CD1c-positive myeloid dendritic cell (primary cell): ENCODE measurements around the gene PPP6R1.

ENCODE experiments used
- DNase-seq: peaks from one replicate; pipeline ENCODE4 v3.0.0-alpha.2; 2016; ENCODE audit errors: extremely low spot score

The PPP6R1 gene

GRCh38 chr19:55223291-55224037 lies 35.4 kb downstream of the PPP6R1 start:
- no peak for DNase-seq

GRCh38 chr19:55220525-55220924 lies 38.3 kb downstream of the PPP6R1 start:
- DNase-seq, result no peak

- peak; percentile 90 for DNase-seq
These were observed 42.2 kb downstream of the PPP6R1 start for GRCh38 chr19:55216461-55217198.

DNA sequence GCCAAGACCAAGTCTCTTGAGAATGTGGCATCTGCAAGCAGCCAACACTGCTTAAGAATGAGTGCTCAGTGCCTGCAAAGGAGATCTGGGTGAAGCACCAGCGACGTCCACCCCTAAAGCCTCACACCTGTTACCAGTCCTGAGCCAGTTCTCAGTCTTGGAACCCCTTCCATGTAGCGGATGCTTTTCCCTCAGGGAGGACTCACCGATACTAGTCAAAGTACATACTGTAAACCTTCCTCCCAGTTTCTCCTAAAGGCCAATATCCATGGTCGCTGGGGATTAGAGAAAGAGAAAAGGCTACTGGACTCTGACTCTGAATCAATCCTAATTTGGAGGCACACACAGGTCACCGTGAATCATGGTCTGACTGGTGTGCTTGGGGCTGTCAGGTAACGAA lies 45.3 kb downstream of the PPP6R1 start:
- DNase-seq, result no peak

DNA sequence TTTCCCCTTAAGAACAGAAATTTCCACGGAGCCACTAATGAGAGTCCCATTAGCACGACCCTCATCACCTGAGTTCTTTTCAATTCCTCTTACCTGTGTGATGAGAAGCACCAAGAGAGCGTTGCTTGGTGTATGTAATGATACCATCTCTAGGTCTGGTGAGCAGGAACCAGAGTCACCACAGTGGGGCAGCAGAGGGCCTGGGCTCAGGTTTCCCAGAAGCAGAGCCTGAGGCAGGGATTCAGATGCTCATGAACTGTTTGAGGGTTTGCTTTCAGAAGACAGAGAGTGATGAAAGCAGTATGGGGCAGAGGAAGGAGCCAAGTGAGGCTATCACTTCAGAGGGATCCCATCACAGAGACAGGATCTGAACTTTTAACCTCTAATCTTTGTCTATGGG lies 46.4 kb downstream of the PPP6R1 start:
- DNase-seq, result peak; percentile 64

GRCh38 chr19:55209693-55210472 lies 48.9 kb downstream of the PPP6R1 start:
- DNase-seq, result no peak

GRCh38 chr19:55208880-55209692 lies 49.7 kb downstream of the PPP6R1 start, which contains the start of gene PTPRH:
TSS of gene PTPRH (minus strand) at chr19:55209501. CDS start at chr19:55209433, 68 bp downstream.
- peak; percentile 31 for DNase-seq

GRCh38 chr19:55206664-55207500 lies 51.9 kb downstream of the PPP6R1 start:
- peak; percentile 82 for DNase-seq

DNA sequence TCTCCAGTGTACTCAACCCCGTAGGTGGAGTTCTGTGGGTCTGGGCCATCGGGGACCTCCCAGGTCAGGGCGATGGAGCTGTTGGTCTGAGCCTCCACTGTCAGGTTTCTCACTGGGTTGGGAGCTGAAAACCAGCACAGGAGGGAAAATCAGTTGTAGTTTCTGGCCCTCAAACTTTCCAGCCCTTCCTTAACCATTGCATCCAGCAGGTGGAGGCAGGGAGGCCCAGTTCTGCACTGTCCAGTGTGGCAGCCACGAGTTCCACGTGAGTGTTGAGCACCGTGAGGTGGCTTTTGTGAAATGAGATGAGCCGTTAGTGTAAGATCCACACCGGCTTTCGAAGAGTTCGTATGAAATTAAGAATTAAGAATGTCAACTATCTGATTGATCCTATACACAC lies 56.6 kb downstream of the PPP6R1 start:
- DNase-seq, result peak; percentile 42

GRCh38 chr19:55199620-55200204 lies 59.1 kb downstream of the PPP6R1 start:
- no peak for DNase-seq

DNA sequence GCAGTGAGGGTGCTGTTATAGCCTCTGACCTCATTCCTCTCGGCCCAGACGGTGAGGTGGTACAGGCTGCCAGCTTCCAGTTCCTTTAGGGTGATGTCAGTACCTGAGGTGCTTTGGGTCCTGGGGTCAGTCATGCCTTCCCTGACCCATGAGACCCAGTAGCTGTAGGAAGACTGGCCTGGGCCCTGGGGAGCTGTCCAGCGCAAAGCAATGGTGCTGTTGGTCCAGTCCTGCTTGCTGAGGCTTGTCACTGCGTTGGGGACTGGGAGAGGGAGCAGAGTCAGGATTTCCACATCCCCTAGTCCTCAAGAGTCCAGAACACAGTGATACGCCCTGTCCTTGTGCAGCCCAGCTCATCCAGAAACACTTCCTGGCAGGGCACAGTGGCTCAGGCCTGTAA lies 60.2 kb downstream of the PPP6R1 start:
- no peak for DNase-seq

DNA sequence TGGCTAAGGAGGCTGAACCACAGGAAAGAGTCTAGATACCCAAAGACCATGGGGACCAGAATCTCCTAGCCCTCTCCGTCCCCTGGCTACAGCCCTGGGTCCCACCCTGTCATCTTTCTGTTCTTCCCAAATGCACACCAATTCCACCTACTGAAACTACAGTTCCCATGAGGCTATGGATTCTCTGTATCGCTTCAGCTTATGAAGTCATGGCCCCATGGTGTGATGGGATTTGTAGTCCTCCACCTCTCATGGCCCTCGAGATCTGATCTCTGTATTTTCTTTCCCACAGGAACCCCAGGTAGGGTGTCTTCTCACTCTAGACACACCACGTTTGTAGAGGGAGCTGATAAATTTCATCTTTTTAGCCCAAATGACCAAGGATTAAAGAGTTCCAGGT lies 61.3 kb downstream of the PPP6R1 start:
- peak; percentile 24 for DNase-seq

- no peak for DNase-seq
These were observed 62.0 kb downstream of the PPP6R1 start for GRCh38 chr19:55196803-55197202.

GRCh38 chr19:55193481-55193880 lies 65.3 kb downstream of the PPP6R1 start:
- no peak for DNase-seq

- peak; percentile 54 for DNase-seq
These were observed 69.4 kb downstream of the PPP6R1 start for GRCh38 chr19:55189403-55189835.

DNA sequence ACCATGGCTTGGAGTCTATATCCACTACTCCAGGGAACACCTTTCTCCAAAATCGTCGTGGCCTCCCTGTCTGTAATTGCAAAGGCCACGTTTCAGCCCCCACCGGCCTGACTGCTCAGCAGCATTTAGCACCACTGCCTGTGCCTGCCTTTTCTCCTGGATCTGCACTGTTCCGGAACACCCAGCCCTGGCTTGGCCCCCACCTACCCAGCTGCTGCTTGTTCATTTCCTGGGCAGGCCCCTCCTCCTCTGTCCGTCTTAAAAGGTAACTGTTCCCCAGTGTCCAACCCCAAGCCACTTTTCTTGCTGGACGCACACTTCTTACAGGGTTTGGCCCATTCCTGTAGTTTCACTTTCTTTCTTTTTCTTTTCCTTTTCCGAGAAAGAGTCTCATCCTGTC lies 70.2 kb downstream of the PPP6R1 start:
- DNase-seq, result no peak

DNA sequence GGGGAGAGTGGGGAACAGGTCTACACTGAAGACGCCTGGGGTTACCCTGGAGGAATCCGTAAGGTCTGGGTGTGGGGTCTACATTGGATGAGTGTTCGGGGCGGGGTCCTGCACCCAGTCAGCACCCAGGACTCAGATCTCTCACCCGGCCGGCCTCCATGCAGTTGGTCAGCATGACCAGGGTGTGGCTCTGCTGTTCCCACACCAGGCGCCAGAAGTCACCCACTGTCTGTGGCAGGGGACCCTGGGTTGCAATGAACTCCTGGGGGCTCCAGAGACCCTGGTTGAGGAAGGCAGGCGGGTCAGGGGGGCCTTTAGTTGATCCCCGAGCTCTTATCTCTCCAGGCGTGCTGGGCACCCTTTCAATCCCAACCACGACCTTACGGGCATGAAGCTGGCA lies 72.7 kb downstream of the PPP6R1 start:
- DNase-seq, result no peak

DNA sequence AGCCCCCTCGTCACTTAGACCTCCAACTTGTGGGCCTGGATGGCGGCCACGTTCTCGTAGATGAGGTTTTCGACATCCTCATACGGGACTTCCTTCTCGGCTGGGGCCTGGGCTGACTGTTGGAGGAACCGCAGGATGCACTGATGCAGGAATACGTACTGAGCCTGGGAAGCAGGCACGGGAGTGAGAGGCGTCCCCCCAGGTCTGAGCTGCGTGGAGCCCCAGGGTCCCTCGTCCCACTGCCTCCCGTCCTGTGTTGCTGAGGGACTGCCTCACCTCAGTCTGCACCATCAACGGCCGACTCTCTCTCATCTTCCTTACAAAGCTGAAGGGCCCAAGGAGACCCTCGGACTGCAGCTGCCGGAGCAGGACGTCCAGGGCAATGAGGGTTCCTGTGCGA lies 77.1 kb downstream of the PPP6R1 start:
- no peak for DNase-seq
